HG02759 (cell line): ENCODE measurements around the gene SLC25A48.

Experiments
- ATAC-seq: cut with Tn5 transposase; IDR thresholded peaks from one replicate; pipeline ENCODE4 v1.9.1; 2021; ENCODE audit warnings: mild to moderate bottlenecking, moderate library complexity; ENCODE audit not compliant: unreplicated experiment

SLC25A48 gene

DNA sequence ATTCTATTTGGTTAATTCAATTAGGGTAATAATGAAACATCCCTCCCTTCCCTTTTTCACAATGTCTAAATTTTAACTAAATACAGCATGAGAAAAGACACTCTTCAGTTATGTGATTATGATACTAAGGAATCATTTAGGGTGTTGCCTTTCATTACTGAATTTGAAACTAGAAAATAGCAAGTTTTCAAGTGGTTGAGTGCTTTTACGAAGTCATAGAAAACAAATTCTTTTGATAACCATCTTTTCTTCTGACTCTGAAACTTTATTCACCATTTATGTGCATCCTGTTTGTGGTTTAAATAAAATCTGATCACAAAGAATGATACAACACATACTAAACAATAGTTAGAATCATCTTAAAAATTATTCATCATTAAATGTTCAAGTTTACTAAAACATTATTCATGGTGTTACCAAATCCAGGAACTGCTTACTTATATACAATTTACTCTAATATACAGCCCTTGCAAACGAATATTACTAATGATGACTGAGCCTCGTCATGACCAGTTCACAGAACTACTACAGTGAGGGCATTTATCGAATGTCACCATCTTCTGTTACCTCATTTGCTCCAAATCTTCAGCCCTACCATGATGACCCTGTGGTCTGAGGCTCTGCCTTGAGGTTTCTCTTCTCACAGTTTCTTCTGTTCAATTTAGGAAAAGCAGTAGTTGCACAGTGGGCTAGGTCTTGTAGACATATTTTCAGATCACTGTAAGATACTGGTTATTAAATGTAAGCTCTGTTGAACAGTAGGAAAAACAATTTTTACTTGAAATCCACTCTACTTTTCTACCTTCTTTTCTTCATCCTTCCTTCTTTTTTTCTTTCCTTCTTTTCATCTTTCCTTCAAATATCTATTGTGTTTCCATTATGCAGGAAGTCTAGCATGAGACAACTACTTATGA, 79.5 kb downstream of the SLC25A48 start:
- ATAC-seq = no peak

DNA sequence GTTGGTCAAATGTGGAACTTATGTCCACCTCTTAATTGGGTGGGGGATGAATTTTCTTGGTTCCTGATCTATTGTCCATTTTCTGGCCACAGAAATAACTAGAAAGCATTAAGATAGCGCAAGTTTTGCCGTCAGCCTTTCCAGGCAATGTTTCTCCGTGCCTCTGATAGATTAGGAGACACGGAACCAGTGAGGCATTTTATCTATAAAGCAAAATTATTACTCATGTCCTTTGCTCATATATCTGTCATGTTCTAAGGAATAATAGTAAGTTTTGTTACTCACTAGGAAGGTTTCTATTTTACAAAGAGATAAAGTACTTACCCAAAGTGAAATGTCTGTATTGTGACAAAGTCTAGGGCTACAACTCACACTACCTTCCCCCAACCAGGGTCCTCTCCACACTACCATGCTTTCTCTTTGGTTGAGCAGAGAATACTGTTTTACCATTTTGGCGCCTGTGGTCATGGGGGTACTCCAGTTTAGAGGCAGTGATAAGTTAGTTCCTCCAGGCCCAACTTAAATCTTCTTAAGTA, 81.1 kb downstream of the SLC25A48 start:
- no peak for ATAC-seq

DNA sequence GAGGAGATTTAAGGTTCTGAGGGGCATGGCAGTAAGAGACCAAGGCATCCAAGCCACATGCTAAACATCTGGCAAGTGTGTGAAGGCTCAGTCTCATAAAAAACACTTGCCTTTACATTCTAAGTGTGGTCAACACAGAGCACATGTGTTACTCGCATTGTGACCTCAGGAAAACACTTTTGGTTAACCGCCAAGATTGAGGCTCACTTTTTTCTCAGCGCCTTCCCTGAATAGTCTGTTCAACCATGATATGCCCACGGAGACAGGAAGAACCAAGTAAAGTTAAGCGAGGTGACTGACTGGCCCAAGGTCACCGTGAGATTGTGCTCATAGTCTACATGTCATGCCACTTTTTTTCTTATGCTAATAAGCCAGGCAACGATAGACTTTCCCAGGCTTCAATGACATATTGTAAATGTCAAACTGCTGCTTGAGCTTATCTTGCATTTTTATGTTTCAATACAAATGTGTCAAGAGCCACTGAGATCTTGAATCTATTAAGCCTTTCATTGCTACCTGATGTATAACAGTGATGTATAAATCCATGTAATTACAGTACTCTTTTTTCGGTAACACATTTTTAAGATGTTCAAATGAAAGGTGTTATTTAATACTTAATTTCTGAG, 82.3 kb downstream of the SLC25A48 start:
- no peak for ATAC-seq

GRCh38 chr5:135920199-135920598, 85.7 kb downstream of the SLC25A48 start:
- ATAC-seq = no peak

GRCh38 chr5:135921388-135921787, 86.9 kb downstream of the SLC25A48 start:
- no peak for ATAC-seq

- no peak for ATAC-seq
Measured at GRCh38 chr5:135930029-135930948, 95.8 kb downstream of the SLC25A48 start.

DNA sequence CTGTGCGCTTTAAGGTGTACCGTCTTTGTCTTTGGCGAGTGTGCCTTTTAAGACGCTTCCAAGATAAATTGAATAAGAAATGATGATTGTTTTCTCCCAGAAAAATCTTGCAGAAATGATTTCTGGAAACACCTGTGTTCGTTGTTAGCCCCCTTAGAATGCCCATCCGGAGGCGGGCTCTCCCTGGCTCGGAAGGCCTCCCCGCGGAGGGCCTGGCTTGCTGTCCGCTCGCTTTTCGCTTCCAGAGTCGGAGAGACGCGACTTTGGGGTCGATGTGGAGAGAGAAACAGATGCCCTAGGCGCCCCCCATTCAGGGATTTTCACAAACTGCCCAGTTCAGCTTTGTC, 96.5 kb downstream of the SLC25A48 start:
- no peak for ATAC-seq

DNA sequence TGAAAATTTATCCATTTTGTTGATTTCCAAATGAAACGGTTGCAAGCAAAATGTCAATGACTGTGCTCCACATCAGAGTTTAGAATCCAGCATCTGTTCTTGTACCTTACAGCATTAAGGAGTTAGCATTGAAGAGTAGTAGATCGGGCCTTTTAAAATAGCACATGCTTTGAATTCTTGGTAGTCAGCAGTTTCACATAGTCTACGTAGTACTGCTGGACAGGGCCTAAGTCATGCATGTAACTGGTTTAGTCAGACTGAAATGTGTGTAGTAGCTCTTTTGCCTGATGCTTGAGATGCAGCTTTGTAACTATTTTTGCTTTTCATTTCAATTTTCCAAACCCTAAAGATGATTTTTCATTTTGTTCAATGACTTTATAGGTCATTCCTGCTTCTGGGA, 100.5 kb downstream of the SLC25A48 start:
- no peak for ATAC-seq

GRCh38 chr5:135937245-135937911, 102.9 kb downstream of the SLC25A48 start:
- ATAC-seq = no peak
